NCI-H345 (cell line): ENCODE results near the gene ANKFN1.

Experiments used
- DNase-seq: peaks from one replicate; lab custom pipeline; 2025; lab: John Stamatoyannopoulos, UW

ANKFN1 gene

DNA sequence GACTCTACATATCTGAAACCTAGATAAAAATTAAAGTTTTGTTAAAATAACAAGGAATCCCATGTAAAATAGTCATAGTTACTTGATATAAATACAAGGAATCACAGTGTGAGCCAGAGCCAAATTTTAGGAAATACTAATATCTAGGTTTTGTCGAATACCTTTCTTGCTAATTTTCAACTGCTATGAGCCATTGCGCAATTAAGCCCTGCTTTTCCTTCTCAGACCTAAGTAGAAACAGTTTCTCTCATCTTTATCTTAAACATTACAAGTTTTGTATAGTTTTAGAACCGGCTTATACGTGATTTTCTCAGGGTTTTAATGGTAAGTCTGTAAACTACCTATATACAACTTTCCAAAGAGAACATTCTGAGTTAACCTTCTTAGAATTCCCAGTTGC lies 282.9 kb downstream of the ANKFN1 start:
- DNase-seq: no peak

DNA sequence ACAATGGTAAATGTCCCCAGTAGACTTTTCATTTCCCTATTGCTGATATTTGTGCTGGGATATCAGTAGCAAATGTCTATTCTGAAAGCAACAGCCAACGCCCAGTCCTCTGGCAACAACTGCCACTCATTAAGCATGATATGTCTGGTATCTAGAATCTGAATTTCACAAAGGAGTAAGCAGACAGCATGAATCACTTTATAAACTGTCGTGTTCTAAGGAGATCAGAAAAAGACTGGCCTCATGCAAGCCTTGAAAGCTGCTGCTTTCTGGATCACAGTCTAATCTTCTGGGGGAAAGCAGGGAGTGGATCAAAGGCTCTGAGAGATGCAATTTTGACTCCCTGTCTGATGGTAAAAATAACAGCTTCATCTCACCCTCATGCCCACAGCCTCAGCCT lies 287.1 kb downstream of the ANKFN1 start:
- no peak for DNase-seq

DNA sequence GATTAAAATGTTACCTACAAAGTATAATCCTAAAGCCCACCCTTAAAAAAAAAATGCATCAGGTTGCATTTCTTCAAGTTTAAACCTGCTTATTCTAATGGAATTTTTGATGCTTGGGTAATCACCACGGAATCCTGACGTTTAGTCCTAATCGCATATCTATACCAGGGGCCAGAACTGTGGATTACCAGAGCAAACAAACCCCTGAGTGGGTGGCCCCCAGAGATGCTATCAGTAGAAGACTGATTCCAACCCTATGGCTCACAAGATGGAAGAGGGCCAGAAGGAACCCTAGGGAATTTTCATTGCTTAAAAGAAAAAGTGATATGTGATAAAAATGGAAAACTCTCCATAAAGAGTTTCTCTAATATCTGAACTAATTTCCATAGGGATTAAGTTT lies 288.0 kb downstream of the ANKFN1 start:
- DNase-seq: no peak

DNA sequence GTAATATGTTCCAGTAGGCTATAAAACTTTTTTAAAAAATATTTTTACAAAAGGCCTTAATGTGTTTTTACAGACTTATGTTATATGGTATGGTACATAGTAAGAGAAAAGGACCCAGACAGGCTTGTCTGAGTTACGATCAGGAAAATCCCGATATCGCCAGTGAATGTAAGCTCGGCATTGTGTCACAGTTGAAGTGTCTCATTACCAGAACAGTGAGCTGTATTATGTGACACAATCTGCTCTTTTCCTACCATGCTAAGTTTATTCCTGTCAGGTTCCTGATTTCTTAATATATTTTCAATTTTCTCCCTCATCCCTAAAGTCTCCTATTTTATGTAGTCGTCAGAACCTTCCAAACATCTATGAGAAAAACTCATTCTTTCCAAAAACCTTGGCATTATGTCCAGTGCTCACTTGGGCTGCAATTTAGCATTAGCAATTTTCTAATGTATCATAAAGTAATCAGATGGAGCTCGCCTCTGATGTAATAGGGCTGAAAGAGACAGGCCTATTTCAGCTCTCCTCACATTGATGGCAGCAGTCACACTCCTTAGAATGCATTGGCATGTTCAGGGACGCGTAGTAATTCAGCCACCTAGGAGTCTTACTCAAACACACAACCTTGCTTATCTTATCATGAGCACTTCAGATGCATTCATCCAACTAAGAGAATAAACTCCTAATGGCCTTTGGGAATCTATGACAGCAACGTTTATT lies 292.6 kb downstream of the ANKFN1 start:
- no peak for DNase-seq

DNA sequence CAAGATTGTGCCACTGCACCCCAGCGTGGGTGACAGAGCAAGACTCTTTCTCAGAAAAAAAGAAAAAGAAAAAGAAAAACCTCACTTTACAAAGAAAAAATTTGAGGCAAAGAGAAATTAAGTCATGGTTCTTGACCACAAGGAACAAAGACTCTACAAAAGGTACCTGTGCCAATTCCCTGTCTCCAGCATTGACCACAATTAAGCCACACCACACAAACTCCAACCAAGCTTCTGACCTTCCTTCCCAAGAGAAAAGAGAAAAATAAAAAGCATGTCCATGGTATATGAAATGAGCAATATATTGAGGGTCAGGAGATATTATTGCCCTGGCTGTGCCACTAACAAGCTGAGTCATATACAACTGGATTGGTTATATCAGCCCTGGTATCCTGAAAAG lies 293.9 kb downstream of the ANKFN1 start:
- no peak for DNase-seq

DNA sequence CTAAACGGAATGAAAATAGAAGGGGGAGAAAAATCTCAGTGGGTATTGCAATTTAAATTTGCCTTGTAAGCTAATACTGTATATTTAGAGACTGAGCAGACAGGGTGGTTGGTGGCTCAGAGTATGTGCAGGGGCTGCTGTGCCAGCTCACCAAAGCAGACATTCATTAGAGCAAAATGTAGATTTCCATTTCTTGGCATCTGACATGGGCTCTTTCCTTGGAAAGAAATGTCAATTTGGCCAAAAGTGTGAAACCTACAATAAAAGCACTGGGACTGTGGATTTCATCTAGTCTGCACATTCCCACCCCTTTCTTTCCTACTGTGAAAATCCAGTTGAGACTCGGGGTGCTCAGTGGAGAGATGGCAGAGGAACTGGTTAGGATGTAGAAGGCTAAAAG lies 295.1 kb downstream of the ANKFN1 start:
- DNase-seq: no peak

DNA sequence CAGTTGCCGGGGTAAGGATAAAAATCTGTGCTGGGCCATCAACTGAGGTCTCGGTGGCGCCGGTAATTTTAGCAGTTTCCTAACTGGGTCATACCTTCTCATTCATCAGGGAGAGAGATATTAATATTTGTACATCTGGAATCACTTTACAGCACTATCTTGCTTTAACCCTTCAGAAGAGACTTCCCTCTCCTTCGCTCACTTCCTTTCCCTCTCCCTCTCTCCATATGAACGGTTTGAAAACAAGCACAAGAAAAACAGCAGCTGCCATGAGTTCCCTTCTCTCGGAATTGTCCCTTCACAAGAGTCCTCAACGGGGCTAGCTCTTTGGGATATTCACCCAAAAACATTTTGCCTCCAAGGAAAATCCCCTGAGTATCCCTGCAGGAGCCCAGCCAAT lies 295.9 kb downstream of the ANKFN1 start:
- DNase-seq: no peak

DNA sequence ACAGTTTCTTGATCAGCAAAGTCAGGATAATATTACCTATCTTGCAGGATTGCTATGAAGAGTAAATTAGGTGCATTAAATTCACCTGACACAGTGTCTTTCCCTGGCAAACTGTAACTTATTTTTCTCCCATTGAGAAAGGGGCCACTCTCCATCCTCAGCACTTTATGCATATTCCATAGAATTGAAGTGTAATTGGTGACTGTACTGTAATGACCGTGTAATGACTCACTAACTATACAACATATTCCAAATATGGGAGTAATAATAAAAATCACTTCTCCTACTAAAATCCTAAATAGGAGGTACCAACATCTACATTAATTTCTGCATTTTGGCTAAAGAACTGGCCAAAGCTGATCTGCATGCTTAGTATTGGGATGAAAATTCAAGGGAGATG lies 298.4 kb downstream of the ANKFN1 start:
- DNase-seq: no peak

DNA sequence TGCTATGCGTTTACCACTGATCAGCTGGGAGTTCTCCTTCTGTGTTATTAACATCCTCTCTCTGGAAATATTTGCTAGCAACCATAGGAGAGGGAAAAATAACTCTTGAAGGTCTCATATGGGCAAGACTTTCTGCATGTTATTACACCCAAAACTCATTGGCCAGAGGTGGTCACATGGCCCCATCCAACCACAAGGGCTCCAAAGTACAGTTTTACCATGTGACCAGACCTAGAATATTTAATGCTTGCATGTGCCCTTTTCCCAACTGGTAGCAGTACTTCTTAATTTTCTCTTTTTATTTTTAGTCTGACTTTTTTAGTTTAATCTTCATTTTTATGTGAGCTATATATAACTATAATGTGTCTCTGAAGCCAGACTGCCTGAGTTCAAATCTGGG lies 299.2 kb downstream of the ANKFN1 start:
- DNase-seq: no peak

DNA sequence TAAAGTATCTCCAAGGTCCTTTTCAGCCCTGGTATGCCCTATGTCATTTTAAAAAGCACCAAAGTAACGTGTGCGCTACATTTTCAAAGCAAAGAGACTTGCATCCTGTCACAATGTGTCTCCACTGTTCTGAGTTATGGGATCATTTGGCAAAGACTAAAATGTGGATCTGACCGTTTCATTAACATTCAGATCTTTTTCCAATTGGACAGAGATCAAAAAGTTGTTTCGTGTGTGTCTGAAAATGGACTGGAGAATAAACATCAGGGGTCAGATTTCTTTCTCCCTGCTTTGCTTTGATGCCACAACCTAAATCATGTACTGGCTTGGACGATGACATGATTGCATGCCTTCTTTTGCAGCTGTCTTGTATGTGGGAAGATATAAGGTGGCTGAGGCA lies 304.2 kb downstream of the ANKFN1 start:
- DNase-seq: no peak

DNA sequence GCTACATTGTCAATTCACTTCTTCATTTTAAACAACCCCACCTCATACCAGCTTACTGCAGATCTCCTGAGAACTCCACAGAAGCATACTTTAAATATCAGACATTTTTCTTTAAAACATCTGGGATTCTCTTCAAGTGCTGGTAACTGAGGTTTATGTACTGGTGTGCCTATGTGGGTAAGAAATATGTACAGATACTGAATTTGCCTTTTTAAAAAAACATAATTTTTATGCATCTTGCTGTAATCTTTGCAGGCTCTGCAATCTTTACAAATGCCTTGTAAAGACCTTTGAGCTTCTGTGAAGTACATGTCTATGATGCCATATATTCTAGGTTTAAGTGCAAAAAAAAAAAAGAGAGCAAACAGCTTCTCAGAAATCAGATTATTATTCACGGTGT lies 312.6 kb downstream of the ANKFN1 start:
- no peak for DNase-seq

DNA sequence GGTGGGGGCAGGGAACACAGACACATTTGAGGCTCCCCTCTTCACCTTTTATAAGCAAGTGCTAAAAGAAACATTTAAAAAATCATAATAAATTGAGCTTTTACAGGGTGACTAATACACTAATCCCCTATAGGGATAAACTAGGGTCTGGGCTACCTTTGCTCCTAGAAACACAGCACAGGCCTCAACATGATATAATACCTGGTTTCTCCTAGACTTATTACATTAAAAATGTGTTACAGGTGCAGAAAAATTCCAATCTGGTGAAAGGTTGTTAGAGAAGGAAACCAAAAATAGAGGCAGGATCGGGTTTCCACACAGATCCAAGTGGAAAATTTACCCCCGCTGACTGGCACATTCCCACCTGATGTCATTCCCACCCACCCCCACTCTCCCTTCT lies 315.6 kb downstream of the ANKFN1 start:
- DNase-seq: no peak

DNA sequence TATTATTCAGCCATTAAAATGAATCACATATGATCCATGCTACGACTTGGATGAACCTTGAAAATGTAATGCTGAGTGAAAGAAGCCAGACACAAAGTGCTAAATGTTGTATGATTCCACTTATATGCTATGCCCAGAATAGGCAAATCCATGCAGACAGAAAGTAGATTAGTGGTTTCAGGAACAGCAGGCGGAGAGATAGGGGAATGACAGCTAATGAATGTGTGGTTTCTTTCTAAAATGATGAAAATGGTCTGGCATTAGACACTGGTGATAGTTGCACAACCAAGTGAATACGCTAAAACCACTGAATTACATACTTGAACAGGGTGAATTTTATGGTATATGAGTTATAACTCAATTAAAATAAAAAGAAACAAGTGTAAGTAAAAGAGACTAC lies 318.4 kb downstream of the ANKFN1 start:
- DNase-seq: no peak

DNA sequence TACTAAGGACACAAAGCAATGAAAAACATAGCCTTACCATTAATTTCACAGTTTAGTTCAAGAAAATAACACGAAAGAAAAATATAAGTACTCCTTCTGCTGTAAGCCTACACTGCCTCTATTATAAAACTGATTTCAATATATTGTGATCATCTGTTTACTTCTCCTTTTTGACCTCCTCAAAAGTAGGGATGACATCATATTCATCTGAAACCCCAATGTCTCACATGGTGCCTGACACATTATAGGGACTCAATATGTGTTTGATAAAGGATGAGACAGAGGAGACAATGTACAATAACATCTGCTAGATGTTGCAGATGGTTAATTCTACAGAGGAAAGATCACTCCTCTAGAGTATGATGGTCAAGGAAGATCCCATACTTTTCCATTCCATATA lies 321.8 kb downstream of the ANKFN1 start:
- no peak for DNase-seq

DNA sequence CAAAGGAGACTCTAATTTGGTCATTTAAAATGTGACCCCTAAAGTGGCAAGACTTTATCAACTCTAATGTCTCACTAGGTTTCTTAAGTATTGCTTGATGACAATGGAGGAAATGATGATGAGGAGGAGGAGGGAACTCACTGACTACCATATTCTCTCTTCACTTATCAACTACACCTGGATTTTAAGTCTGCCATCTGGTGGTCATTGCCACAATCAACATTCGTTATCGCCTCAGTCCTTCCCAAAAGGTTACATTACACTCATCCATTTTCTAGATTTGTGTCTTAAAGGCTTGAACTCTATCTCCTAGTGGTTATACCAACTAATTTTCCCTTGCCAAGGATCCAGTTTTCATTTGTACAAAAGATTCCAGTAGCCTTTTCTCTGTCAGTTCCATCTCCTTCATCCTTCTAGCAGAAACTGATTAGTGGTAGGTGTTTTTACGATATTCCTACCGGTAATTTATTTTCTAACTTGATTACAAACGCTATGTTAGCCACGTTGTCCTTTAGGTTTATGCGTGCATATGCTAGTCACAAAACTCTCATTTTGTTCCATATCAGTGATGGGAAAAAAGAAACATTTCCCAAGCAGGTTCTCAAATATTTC lies 325.7 kb downstream of the ANKFN1 start:
- no peak for DNase-seq

DNA sequence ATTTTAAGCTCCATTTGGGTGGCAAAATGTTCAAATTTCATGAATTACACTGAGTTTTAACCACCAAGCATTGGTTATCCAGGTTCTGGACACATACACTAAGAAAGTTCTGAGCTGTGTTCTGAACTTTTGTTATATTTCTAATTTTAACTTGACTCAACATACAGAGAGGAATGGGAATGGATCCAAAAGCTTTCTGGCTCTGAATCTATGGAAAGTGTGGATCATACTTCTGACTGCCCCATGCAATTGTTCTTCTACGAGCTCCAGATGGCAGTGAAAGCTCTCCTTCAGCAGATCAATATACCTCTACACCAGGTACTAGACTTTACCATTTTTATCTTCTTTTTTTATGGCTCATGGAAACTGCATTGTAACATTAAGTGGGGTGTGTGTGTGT lies 327.2 kb downstream of the ANKFN1 start:
- DNase-seq: no peak

DNA sequence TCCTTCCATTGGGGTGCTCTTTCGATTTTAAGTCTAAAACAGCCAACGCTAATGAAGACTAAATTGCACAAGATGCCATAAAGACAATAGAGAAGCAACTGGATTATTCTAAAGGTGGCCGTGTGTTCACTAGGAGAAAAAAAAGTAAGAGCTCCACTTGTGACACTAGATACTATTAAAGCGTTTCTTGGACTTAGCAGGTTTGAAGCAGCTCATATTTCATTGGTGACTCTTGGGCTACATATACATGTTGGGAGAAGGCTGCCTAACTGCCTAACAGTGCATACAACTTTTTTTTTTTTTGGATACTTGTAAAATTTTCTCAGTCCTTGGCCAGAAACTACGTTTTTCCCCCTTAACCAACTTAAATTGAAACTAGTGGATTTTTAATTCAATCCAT lies 328.4 kb downstream of the ANKFN1 start:
- no peak for DNase-seq

DNA sequence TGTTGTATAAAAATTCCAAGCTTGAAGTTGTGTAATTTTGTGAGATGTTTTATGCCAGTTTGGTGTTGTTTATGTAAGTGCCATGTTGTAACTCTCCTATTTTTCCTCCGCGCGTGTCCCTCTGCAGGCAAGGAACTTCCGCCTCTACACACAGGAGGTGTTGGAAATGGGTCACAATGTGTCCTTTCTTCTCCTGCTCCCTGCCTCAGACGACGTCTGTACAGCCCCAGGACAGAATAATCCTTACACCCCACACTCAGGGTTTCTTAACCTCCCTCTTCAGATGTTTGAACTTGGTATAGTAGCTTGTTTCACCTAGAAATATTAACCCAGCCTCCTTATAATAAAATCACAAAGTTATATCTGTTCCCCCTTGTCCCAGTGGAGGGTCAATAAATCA lies 329.0 kb downstream of the ANKFN1 start:
- DNase-seq: no peak

DNA sequence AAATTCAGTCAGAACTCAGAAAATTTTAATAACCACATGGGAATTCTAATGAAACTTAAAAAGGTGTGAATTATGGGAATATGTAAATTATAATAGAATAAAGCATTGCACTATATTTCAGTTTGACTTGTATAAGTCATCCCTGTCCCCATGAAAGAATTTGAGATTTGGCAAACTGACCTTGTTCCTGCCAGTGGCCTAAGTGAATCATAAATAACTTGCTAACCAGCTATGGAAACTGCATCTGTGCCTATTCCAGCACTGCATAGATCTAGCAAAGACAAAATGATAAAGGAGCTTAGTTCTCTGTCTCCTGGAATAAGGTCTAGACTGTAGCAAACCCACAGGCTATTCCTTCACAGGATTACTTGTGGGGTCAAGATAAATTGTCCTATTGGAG lies 333.5 kb downstream of the ANKFN1 start:
- no peak for DNase-seq

DNA sequence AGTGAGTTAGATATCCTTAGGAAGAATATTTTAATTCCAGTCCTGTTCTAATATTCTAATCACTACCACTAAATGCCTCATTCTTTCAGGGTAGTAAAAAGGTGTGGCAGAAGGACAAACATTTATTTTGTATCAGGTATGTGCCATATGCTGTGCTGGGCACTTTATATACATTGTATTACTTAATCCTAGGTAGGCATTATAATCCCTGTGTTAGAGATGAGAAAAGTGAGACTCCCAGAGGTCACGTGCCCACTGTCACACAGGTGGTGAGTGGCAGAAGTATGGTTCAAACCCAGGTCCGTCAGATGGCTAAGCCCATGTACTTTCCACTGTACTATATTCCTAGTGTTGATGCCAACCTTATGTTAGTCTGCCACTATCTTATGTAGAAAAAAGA lies 335.5 kb downstream of the ANKFN1 start:
- DNase-seq: no peak

DNA sequence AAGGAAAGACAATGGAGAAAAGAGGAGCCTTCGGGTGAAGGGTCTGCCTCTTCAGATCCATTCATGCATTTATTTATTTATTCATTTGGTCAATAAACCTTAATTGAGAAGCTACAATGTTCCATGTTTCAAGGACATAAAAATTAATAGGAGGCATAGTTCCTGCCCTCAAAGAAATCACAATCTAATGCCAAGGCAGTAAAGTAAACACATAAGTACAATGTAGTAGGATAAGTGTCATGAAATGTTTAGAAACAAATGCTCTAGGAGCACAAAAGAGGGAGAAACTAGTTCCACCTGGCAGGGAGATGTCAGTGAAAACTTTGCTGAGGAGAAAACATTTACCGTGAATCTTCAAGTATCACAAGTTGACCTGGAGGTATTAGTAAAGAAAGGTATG lies 336.7 kb downstream of the ANKFN1 start:
- no peak for DNase-seq

DNA sequence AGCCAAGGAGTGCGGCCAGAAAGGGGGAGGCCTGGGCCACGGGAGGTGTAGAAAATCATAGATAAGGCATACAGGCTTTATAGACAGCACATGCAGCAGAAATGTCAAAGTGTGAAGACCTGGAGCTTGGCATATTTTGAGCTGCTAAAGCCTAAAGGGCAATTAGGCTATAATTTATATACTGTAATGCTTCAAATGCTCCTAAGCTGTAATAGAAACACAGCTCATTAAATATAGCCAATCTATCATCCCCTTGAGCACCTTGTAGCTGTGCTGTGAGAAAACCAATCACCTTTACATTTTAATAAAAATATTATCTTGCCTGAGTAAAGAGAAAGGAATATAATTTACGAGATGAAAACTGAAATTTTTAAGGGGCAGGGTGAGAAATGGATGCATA lies 342.3 kb downstream of the ANKFN1 start:
- DNase-seq: no peak

DNA sequence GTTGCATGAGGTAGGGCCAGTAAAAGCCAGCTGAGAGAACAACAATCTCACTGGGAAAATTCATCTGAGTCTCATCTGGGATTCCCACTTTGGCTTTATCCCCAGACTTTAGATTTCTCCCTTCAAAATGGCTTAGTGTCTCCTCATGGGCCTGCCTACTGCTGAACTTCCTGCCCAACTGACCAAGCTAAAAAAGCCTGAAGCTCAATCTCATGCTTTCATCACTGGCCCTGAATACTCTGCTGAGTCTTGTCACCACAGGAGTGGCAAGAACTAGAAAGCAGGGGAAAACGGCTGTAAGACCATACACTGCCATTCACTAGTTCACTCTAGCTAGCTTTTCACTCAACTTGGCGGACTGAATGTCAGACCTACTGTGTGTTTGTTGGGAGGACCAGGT lies 343.9 kb downstream of the ANKFN1 start:
- no peak for DNase-seq

DNA sequence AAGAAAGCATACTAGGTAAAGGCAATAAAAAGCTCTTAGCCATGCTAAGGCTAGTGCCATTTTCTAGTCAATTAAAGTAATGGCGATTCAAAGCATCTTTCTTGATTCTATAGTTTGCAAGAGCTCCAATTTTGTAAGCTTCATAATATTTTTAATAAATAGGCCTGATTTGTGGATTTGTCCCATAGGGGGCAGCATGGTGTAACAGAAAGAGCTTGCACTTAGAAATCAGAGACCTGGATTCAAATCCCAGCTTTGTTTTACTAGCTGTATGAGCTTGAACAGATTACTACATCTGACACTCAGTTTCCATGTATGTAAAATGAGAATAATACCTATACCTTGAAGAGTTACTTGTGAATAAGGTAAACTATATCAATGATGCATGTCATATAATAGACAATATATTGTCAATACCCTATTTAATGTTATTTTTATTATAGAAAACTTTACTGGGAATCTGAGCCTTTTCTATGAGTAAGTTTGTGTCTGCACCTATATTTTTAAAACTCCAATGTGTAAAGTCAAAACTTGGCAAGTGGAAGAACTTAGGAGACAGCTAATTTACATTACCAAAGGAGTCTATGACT lies 346.6 kb downstream of the ANKFN1 start:
- DNase-seq: no peak
